Colonic mucosa (tissue), 4 donors: ENCODE data around the gene RFPL3. TPM values are rescaled to one million over a fixed set of nuclear protein-coding genes. Genes with fewer than 3 reads are reported as not detected.

ENCODE experiments used
- DNase-seq: peaks from one replicate; pipeline ENCODE4 v3.0.0-alpha.2; 2020
- H3K27ac ChIP-seq: fragments of 200-600 bp; one replicate; pipeline ENCODE4 v1.8.0; 2021
- H3K27me3 ChIP-seq: fragments of 200-600 bp; one replicate; pipeline ENCODE4 v1.8.0; 2021
- H3K36me3 ChIP-seq: fragments of 200-600 bp; one replicate; pipeline ENCODE4 v1.8.0; 2021
- H3K4me1 ChIP-seq: fragments of 200-600 bp; one replicate; pipeline ENCODE4 v1.8.0; 2021; ENCODE audit warnings: mild to moderate bottlenecking
- H3K4me3 ChIP-seq: fragments of 200-600 bp; one replicate; pipeline ENCODE4 v1.8.0; 2021
- H3K9ac ChIP-seq, 2 donors: one replicate each; pipeline ENCODE4 v1.7.0; 2013; ENCODE audit warnings: control low read depth in 2 of 2, low read depth in 2 of 2, low read length in 2 of 2
- H3K9me3 ChIP-seq: fragments of 200-600 bp; one replicate; pipeline ENCODE4 v1.8.0; 2021
- CTCF ChIP-seq: fragments of 200-600 bp; IDR thresholded peaks from one replicate; pipeline ENCODE4 v1.8.0; 2022; ENCODE audit warnings: antibody characterized with exemption, mild to moderate bottlenecking
- intact Hi-C: fragments of 100-400 bp; cut with DNase I; formaldehyde crosslinking; loops from one replicate; pipeline ENCODE4 v1.14.1; 2022
- total RNA-seq, 2 donors: library from RNA; stranded (reverse); fragmentation: NEBNext Ultra II Directional in 1 of 2; extraction: Animal tissue kit (Norgen Biotek cat#: 25700) in 1 of 2; gene quantifications; one replicate each; pipeline ENCODE4 v1.2.1, GENCODE V29; 2021
- donor health status: healthy.
- donor health status: DM: no; HTN: no; CAD: no.
- donor health status: DM: no; HTN: no; CAD: no.

RFPL3 gene
- total RNA-seq, 2 donors from 2014 or later: not detected

GRCh38 chr22:32312748-32313147 is 44.9 kb upstream of the RFPL3 start:
- DNase-seq: no peak
- H3K9ac ChIP-seq: no peak overlapping the region
- no peak overlapping the region for H3K27ac ChIP-seq
- TF ChIP-seq CTCF: no peak
- H3K36me3 ChIP-seq: no peaks in the 10 kb centered on the region
- H3K4me3 ChIP-seq: no peak overlapping the region
- no peaks in the 10 kb centered on the region for H3K4me1 ChIP-seq
- H3K9me3 ChIP-seq: no peaks in the 10 kb centered on the region
- no peaks in the 10 kb centered on the region for H3K27me3 ChIP-seq
- intact Hi-C loops: no loop called here

- no peak overlapping the region for H3K27ac ChIP-seq
- H3K36me3 ChIP-seq: no peaks in the 10 kb centered on the region
- no peaks in the 10 kb centered on the region for H3K9me3 ChIP-seq
- no peak for DNase-seq
- TF ChIP-seq CTCF: no peak
- intact Hi-C loops: no loop called here
- no peak overlapping the region for H3K4me3 ChIP-seq
- H3K27me3 ChIP-seq: no peaks in the 10 kb centered on the region
- no peaks in the 10 kb centered on the region for H3K4me1 ChIP-seq
- H3K9ac ChIP-seq: no peak overlapping the region
Observed at GRCh38 chr22:32313532-32313931, 44.1 kb upstream of the RFPL3 start.

GRCh38 chr22:32317524-32317923 is 40.1 kb upstream of the RFPL3 start:
- H3K9ac ChIP-seq: no peak overlapping the region
- no peaks in the 10 kb centered on the region for H3K4me1 ChIP-seq
- TF ChIP-seq CTCF: no peak
- H3K27ac ChIP-seq: no peak overlapping the region
- no peaks in the 10 kb centered on the region for H3K27me3 ChIP-seq
- no peak overlapping the region for H3K4me3 ChIP-seq
- peak; percentile 4 for DNase-seq
- no peaks in the 10 kb centered on the region for H3K9me3 ChIP-seq
- intact Hi-C loops: no loop called here
- H3K36me3 ChIP-seq: no peaks in the 10 kb centered on the region

- Histone ChIP-seq H3K27ac (no peak overlapping the region), H3K9ac (no peak overlapping the region), H3K9me3 (no peaks in the 10 kb centered on the region), H3K4me1 (no peaks in the 10 kb centered on the region), H3K27me3 (no peaks in the 10 kb centered on the region), H3K36me3 (no peaks in the 10 kb centered on the region), H3K4me3 (no peak overlapping the region)
- intact Hi-C loops: no loop called here
- TF ChIP-seq CTCF: no peak
- no peak for DNase-seq
Observed at GRCh38 chr22:32318361-32318760, 39.3 kb upstream of the RFPL3 start.

GRCh38 chr22:32319861-32320406 is 37.7 kb upstream of the RFPL3 start:
- no peak for DNase-seq
- no peak for TF ChIP-seq CTCF

GRCh38 chr22:32322986-32323385 is 34.7 kb upstream of the RFPL3 start:
- no peak for DNase-seq
- H3K9me3 ChIP-seq: no peaks in the 10 kb centered on the region
- H3K4me1 ChIP-seq: no peaks in the 10 kb centered on the region
- intact Hi-C loops: no loop called here
- no peak overlapping the region for H3K9ac ChIP-seq
- no peak for TF ChIP-seq CTCF
- H3K27ac ChIP-seq: no peak overlapping the region
- no peaks in the 10 kb centered on the region for H3K36me3 ChIP-seq
- H3K27me3 ChIP-seq: no peaks in the 10 kb centered on the region
- H3K4me3 ChIP-seq: no peak overlapping the region

More at GRCh38 chr22:32319861-32320406, 37.7 kb upstream of the RFPL3 start:
- no peaks in the 10 kb centered on the region for H3K9me3 ChIP-seq
- no peak overlapping the region for H3K4me3 ChIP-seq
- no peak overlapping the region for H3K9ac ChIP-seq
- no peaks in the 10 kb centered on the region for H3K36me3 ChIP-seq
- no peak overlapping the region for H3K27ac ChIP-seq
- intact Hi-C loops: no loop called here
- H3K27me3 ChIP-seq: no peaks in the 10 kb centered on the region
- H3K4me1 ChIP-seq: no peaks in the 10 kb centered on the region
